Suppressor macrophage treated with lipopolysaccharide for 4 hours (primary cell): ENCODE results near the gene MAP6.

ENCODE experiments used
- DNase-seq: peaks from one replicate; pipeline ENCODE4 v3.0.0-alpha.2; 2020

Gene MAP6

GRCh38 chr11:75627906-75628668, 40.8 kb downstream of the MAP6 start:
- no peak for DNase-seq

GRCh38 chr11:75626889-75627529, 41.8 kb downstream of the MAP6 start:
- no peak for DNase-seq

GRCh38 chr11:75625991-75626888, 42.6 kb downstream of the MAP6 start:
- no peak for DNase-seq

GRCh38 chr11:75625021-75625420, 43.8 kb downstream of the MAP6 start:
- no peak for DNase-seq

- no peak for DNase-seq
Measured at GRCh38 chr11:75616281-75616680, 52.6 kb downstream of the MAP6 start.

- no peak for DNase-seq
Measured at GRCh38 chr11:75615751-75616150, 53.1 kb downstream of the MAP6 start.

- DNase-seq = no peak
Measured at GRCh38 chr11:75611823-75612222, 57.0 kb downstream of the MAP6 start.

GRCh38 chr11:75606099-75606498, 62.7 kb downstream of the MAP6 start:
- no peak for DNase-seq

GRCh38 chr11:75603791-75604736, 64.8 kb downstream of the MAP6 start:
- peak; percentile 34 for DNase-seq

- no peak for DNase-seq
Measured at GRCh38 chr11:75602951-75603350, 65.9 kb downstream of the MAP6 start.

GRCh38 chr11:75601494-75601893, 67.3 kb downstream of the MAP6 start:
- no peak for DNase-seq

- no peak for DNase-seq
Measured at GRCh38 chr11:75600356-75600755, 68.5 kb downstream of the MAP6 start.

- no peak for DNase-seq
Measured at GRCh38 chr11:75598900-75599299, 69.9 kb downstream of the MAP6 start.

- DNase-seq = no peak
Measured at GRCh38 chr11:75598264-75598663, 70.6 kb downstream of the MAP6 start.

GRCh38 chr11:75597636-75598035, 71.2 kb downstream of the MAP6 start:
- peak; percentile 36 for DNase-seq

GRCh38 chr11:75596914-75597313, 71.9 kb downstream of the MAP6 start:
- DNase-seq = no peak

GRCh38 chr11:75595429-75595828, 73.4 kb downstream of the MAP6 start:
- no peak for DNase-seq

- no peak for DNase-seq
Measured at GRCh38 chr11:75594211-75594610, 74.6 kb downstream of the MAP6 start.

- no peak for DNase-seq
Measured at GRCh38 chr11:75593286-75593915, 75.4 kb downstream of the MAP6 start.

GRCh38 chr11:75592715-75593114, 76.1 kb downstream of the MAP6 start:
- DNase-seq = no peak

- no peak for DNase-seq
Measured at GRCh38 chr11:75591966-75592365, 76.9 kb downstream of the MAP6 start.

GRCh38 chr11:75591371-75591770, 77.5 kb downstream of the MAP6 start:
- DNase-seq = no peak
